ENCODE results near the gene MOB1A.

The MOB1A gene

DNA sequence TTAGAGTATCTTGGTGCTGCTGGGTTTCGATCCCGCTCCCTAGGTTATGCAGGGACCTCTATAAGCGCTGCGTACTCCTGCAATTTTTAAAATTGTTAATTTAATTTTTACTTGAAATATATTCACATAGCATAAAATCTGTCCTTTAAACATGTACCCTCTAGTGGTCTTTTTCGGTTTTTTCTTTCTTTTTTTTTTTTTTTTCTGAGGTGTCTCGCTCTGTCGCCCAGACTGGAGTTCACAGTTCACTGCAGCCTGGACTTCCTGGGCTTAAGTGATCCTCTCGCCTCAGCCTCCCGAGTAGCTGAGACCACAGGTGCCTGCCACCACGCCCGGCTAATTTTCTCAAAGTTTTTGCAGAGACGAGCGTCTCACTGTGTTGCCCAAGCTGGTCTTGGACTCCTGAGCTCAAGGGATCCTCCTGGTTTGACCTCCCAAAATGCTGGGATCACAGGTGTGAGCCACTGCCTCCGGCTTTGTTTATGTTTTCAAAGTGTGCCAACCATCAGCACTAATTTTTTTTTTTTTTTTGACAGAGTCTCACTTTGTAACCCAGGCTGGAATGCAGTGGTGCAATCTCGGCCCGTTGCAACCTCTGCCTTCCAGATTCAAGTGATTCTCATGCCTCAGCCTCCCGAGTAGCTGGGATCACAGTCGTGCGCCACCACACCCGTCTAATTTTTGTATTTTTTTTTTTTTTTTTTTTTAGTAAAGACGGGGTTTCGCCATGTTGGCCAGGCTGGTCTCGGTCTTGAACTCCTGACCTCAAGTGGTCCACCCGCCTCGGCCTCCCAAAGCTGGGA is 585 bp upstream of the MOB1A start:
- Histone ChIP-seq H3K9ac (peak overlapping the region; percentile 96 to 100 (median 99)), H4K20me1 (peaks cover 38 to 43% (median 40%) of the 10 kb centered on the region in 11 experiments), H3K27me3 (no peaks in the 10 kb centered on the region), H3K27ac (peak overlapping the region; percentile 88 to 100 (median 98); a peak in 21 of 22 replicates), H3K9me3 (replicated peaks in 1 of 11) (peaks cover 0 to 29% (median 24%) of the 10 kb centered on the region in 11 experiments; a peak in 18 of 22 replicates), H3K36me3 (peaks cover 22 to 32% (median 29%) of the 10 kb centered on the region in 11 experiments; a peak in 21 of 22 replicates), H3K4me1 (peaks cover 30 to 79% (median 43%) of the 10 kb centered on the region in 10 experiments), H3K4me3 (peak overlapping the region; percentile 72 to 96 (median 84)), H3K4me2 (peak overlapping the region; percentile 59 to 94 (median 77))
- TF ChIP-seq Cebpa-rat (IDR thresholded peaks at IDR 0.05) = no peak

DNA sequence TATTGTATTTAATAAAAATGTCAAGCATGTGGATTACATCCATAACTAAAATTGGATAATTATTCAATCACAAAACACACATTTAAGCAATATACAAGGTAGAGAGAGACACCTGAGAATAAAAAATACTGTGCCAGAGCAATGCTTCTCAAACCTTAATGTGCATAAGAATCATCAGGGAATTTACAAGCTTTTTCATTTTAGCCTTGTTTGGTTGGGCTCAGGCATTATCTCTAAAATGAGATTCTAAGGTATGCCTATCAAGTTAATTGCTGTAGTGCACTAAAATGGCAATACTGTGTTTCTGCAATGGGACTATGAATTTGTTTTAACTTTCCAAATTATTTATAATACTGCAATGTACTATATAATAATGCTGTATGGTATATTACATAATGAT is 983 bp downstream of the MOB1A start:
- H3K27ac ChIP-seq = peak overlapping the region; percentile 96 to 100 (median 98); a peak in 21 of 22 replicates

DNA sequence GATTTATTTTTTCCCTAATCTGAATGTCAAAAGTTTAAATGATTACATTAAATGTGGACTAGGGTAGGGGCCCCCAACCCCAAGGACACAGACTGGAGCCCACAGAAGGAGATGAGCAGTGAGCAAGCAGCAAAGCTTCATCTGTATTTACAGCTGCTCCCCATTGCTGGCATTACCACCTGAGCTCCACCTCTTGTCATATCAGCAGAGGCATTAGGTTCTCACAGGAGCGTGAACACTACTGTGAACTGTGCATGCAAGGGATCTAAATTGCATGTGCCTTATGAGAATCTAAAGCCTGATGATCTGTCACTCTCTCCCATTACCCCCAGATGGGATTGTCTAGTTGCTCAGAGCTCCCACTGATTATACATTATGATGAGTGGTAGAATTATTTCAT is 3.8 kb downstream of the MOB1A start:
- peak overlapping the region in 3 of 10 experiments; percentile 33 to 91 (median 82); a peak in 4 of 20 replicates for H3K4me3 ChIP-seq
- peaks cover 54 to 70% (median 66%) of the 10 kb centered on the region in 11 experiments for H3K36me3 ChIP-seq
- H3K4me2 ChIP-seq = peak overlapping the region in 5 of 11 experiments; percentile 8 to 98 (median 87); a peak in 9 of 22 replicates
- H3K9ac ChIP-seq = peak overlapping the region in 1 of 11 experiments; percentile 56; a peak in 2 of 22 replicates
- H3K27me3 ChIP-seq = no peaks in the 10 kb centered on the region
- peaks cover 13 to 68% (median 18%) of the 10 kb centered on the region in 10 experiments for H3K4me1 ChIP-seq
- peaks cover 82 to 86% (median 83%) of the 10 kb centered on the region in 11 experiments for H4K20me1 ChIP-seq
- no peak for TF ChIP-seq Cebpa-rat (IDR thresholded peaks at IDR 0.05)
- H3K9me3 ChIP-seq (replicated peaks in 1 of 11) = peaks cover 0 to 29% (median 24%) of the 10 kb centered on the region in 11 experiments; a peak in 18 of 22 replicates
- no peak overlapping the region for H3K27ac ChIP-seq

More for the DNA sequence above, 983 bp downstream of the MOB1A start:
- peak overlapping the region; percentile 96 to 100 (median 99) for H3K9ac ChIP-seq
- peak overlapping the region; percentile 72 to 96 (median 84) for H3K4me3 ChIP-seq
- TF ChIP-seq Cebpa-rat (IDR thresholded peaks at IDR 0.05) = no peak
- H3K4me2 ChIP-seq = peak overlapping the region; percentile 77 to 98 (median 87)
- H3K36me3 ChIP-seq = peaks cover 26 to 42% (median 38%) of the 10 kb centered on the region in 11 experiments; a peak in 21 of 22 replicates
- peaks cover 0 to 29% (median 24%) of the 10 kb centered on the region in 11 experiments; a peak in 18 of 22 replicates for H3K9me3 ChIP-seq (replicated peaks in 1 of 11)
- peaks cover 54 to 59% (median 55%) of the 10 kb centered on the region in 11 experiments for H4K20me1 ChIP-seq
- H3K27me3 ChIP-seq = no peaks in the 10 kb centered on the region
- H3K4me1 ChIP-seq = peaks cover 30 to 77% (median 39%) of the 10 kb centered on the region in 10 experiments

DNA sequence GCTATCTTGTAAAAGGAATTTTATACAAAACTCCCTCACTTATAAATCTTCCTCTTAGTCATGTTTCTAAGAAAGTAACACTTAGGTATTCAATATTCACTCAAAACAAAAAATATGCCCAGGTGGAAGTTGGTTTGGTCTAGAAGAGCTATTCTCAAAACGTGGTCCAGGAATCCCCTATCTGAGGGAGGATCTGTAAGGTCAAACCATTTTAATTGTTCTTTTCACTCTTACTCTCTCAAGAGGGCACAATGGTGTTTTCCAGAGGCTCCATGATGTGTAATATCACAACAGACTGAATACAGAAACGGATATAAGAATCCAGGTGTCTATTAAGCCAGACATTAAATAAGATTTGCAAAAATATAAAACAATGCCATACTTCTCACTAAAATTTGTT is 9.9 kb downstream of the MOB1A start:
- Histone ChIP-seq H3K36me3 (peaks cover 92 to 96% (median 95%) of the 10 kb centered on the region in 11 experiments), H4K20me1 (peaks cover 69 to 100% (median 94%) of the 10 kb centered on the region in 11 experiments), H3K4me1 (peaks cover 0 to 22% (median 0%) of the 10 kb centered on the region in 10 experiments; a peak in 4 of 20 replicates), H3K27ac (no peak overlapping the region), H3K9me3 (replicated peaks in 1 of 11) (peaks cover 9 to 38% (median 34%) of the 10 kb centered on the region in 11 experiments; a peak in 20 of 22 replicates), H3K9ac (peak overlapping the region in 1 of 11 experiments; percentile 29; a peak in 1 of 22 replicates), H3K4me2 (no peak overlapping the region), H3K27me3 (no peaks in the 10 kb centered on the region), H3K4me3 (no peak overlapping the region)
- TF ChIP-seq Cebpa-rat (IDR thresholded peaks at IDR 0.05) = no peak

- H3K36me3 ChIP-seq = peaks cover 98 to 100% (median 100%) of the 10 kb centered on the region in 11 experiments
- no peak overlapping the region for H3K4me2 ChIP-seq
- no peak for TF ChIP-seq Cebpa-rat (IDR thresholded peaks at IDR 0.05)
- H3K9me3 ChIP-seq (replicated peaks in 1 of 11) = peaks cover 9 to 38% (median 34%) of the 10 kb centered on the region in 11 experiments; a peak in 20 of 22 replicates
- H3K27me3 ChIP-seq = no peaks in the 10 kb centered on the region
- no peak overlapping the region for H3K4me3 ChIP-seq
- no peak overlapping the region for H3K27ac ChIP-seq
- no peak overlapping the region for H3K9ac ChIP-seq
- peaks cover 63 to 100% (median 94%) of the 10 kb centered on the region in 11 experiments for H4K20me1 ChIP-seq
- H3K4me1 ChIP-seq = no peaks in the 10 kb centered on the region
These were observed 13.9 kb downstream of the MOB1A start for GRCh38 chr2:74164761-74165160.

GRCh38 chr2:74162951-74163350 is 15.7 kb downstream of the MOB1A start:
- Histone ChIP-seq H4K20me1 (peaks cover 56 to 100% (median 94%) of the 10 kb centered on the region in 11 experiments), H3K27ac (no peak overlapping the region), H3K27me3 (no peaks in the 10 kb centered on the region), H3K36me3 (peaks cover 98 to 100% (median 100%) of the 10 kb centered on the region in 11 experiments), H3K9ac (no peak overlapping the region), H3K4me2 (no peak overlapping the region), H3K4me3 (no peak overlapping the region), H3K9me3 (replicated peaks in 1 of 11) (peaks cover 9 to 35% (median 31%) of the 10 kb centered on the region in 11 experiments; a peak in 20 of 22 replicates), H3K4me1 (no peaks in the 10 kb centered on the region)
- TF ChIP-seq Cebpa-rat (IDR thresholded peaks at IDR 0.05) = no peak

DNA sequence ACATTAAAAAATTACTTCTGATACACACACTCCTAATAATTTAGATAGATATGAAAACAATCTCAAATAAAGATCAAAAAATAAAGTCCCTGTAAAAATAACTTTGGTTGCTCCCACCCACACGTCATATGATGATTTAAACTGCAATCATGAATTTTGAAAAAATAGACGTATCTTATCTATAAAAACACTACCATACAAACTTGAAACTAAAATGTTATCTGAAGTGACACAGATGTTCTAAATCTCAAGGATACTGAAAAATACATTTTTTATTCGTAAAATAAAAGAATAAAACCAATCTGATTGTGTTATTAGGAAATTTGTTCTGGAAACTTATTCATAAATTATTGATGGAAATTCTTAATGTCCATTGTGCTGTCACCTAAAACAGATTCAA is 22.8 kb downstream of the MOB1A start:
- no peak overlapping the region for H3K27ac ChIP-seq
- no peak for TF ChIP-seq Cebpa-rat (IDR thresholded peaks at IDR 0.05)
- H3K4me3 ChIP-seq = no peak overlapping the region
- H3K36me3 ChIP-seq = peaks cover 96 to 100% (median 98%) of the 10 kb centered on the region in 11 experiments
- peaks cover 37 to 100% (median 69%) of the 10 kb centered on the region in 11 experiments for H4K20me1 ChIP-seq
- no peaks in the 10 kb centered on the region for H3K27me3 ChIP-seq
- no peaks in the 10 kb centered on the region for H3K4me1 ChIP-seq
- H3K9ac ChIP-seq = no peak overlapping the region
- H3K4me2 ChIP-seq = no peak overlapping the region
- no peaks in the 10 kb centered on the region for H3K9me3 ChIP-seq (replicated peaks in 1 of 11)

- Histone ChIP-seq H3K36me3 (peaks cover 75 to 84% (median 78%) of the 10 kb centered on the region in 11 experiments), H4K20me1 (peaks cover 16 to 83% (median 44%) of the 10 kb centered on the region in 11 experiments; a peak in 21 of 22 replicates), H3K4me3 (no peak overlapping the region), H3K4me2 (no peak overlapping the region), H3K27ac (no peak overlapping the region), H3K4me1 (peaks cover 8 to 12% (median 9%) of the 10 kb centered on the region in 10 experiments), H3K9ac (peak overlapping the region in 2 of 11 experiments; percentile 25 to 32; a peak in 2 of 22 replicates), H3K27me3 (no peaks in the 10 kb centered on the region), H3K9me3 (replicated peaks in 1 of 11) (no peaks in the 10 kb centered on the region)
- TF ChIP-seq Cebpa-rat (IDR thresholded peaks at IDR 0.05) = no peak
These were observed 25.7 kb downstream of the MOB1A start for GRCh38 chr2:74152954-74153353.
